Activated CD8-positive, alpha-beta memory T cell treated with anti-CD3 and anti-CD28 coated beads, Interleukin-2, amount 50 U/mL, for 48 hours (primary cell): Measurements from ENCODE around the gene NMNAT2.
"Not testable (repeated sequence)": the region's sequence is repeated elsewhere in the genome, so short reads cannot be mapped to it uniquely, and the experiment has no call there.

Experiments used
- DNase-seq: peaks from one replicate; pipeline ENCODE4 v3.0.0-alpha.2; 2020

NMNAT2 gene

DNA sequence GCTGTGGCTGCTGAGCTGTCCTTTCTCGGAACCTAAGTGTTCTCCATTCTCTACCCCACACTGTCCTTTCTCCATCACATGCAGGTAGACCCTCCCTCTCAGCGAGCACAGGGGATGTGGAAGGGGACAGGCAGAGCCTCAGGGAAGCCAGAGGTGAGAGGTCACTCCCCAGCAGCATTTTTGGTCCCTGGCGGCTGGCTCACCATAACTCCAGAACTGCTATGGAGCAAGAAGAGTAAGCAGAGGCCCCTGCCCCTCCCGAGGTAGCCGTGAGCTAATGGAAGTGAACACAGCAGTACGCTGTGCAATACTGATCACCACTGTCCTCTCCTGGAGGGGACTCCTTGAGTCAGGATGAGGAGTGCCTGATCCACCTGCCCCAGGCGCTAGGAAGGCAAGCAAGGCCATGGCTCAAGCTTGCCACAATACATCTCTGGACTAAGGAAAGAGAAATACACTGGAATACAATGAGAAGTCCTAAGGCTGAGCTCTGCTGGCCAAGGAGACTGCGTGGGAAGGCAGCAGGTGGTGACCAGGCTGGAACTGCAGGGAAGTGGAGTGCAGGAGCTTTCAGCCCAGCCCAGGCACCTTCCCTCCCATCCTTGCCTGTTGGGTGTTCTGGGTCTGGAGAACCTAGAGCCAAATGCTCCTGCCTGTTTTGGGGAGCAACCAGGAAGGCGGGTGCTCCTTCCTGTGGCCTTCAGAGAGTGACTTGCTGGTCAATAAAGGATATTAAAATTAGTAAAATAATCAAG is 135.9 kb downstream of the NMNAT2 start:
- DNase-seq, result no peak

GRCh38 chr1:183281553-183282091 is 136.6 kb downstream of the NMNAT2 start:
- peak; percentile 87 for DNase-seq

GRCh38 chr1:183281039-183281438 is 137.1 kb downstream of the NMNAT2 start:
- DNase-seq, result no peak

- no peak for DNase-seq
Measured at GRCh38 chr1:183279835-183280234, 138.3 kb downstream of the NMNAT2 start.

DNA sequence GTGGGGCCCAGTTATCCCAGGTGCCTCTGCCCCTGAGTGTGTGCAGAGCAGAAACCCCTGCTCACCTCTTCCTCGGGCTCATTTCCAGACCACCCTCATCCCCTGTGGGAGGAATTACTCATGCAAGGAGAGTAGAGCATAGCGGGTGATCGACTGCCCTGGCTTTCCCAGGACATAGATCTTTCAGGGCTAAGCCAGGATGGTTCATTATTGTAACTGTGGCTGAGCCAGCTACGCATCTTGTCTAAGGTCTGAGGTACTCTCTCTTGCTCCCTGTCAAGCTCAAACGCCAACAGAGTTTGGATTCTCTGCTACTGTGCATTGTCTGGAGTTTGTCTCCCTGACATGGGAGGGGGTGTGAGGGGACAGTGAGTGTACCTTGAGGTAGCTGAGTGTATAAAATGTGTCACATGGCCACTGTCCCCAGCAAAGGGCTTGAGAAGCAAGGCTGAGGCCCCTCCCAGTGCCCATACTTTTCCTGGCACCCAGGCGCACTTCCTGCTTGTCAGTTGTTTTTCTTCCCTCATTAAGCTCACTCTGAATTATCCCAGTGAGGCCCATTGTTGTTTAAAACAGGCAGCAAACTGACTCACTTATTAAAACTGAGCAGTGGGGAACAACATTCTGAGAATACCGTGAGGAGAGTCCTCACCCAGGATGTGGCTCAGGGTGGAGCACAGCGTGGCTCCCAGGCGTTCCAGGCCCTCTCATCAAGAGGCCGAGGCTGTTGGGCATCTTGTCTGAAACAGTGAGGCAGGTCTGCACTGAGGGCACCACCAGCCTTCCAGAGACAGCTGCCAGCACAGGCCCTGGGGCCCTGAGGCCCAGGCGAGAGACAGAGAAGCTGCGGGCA is 139.2 kb downstream of the NMNAT2 start:
- no peak for DNase-seq

DNA sequence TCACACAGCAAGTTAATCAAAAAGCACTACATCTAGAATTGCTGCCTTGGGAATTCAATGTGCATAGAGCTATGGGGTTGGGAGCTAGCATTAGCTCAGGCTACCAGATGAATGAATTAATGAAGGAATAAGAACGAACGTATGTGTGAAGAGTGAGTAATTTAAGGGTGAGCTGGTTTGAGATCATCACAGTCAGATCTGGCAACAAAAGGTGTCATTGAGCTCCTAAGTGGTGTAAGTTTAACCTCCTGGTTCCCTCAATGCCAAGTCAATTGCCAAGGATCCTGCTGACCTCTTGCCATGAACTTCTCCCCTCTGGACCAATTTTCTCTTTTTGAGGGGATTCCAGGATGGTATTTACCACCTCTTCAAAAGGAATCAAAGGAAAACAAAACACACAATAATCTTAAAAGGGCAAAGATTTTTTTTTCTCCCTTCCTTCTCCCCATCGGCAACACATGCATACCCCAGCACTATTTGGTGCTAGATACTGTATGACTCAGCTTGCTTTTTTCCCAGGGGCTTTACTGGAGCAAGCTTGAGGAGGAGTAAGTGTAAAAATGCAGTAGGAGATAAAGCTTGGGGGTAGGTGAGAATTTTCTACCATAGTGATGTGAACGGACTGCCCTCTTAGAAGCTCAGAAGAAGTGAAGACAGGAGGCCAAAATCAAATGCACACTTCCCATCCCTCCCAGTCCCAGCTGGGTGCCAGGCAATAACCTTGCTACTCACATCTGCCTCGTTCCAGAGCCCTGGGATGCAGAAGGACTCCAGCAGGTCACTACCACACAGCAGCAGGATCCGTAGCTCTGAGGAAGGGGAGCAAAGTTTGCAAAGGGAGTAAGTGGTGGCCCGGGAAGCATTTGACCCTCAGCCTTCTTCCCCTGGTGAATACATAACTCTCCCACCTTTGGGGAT is 140.1 kb downstream of the NMNAT2 start:
- DNase-seq, result no peak

DNA sequence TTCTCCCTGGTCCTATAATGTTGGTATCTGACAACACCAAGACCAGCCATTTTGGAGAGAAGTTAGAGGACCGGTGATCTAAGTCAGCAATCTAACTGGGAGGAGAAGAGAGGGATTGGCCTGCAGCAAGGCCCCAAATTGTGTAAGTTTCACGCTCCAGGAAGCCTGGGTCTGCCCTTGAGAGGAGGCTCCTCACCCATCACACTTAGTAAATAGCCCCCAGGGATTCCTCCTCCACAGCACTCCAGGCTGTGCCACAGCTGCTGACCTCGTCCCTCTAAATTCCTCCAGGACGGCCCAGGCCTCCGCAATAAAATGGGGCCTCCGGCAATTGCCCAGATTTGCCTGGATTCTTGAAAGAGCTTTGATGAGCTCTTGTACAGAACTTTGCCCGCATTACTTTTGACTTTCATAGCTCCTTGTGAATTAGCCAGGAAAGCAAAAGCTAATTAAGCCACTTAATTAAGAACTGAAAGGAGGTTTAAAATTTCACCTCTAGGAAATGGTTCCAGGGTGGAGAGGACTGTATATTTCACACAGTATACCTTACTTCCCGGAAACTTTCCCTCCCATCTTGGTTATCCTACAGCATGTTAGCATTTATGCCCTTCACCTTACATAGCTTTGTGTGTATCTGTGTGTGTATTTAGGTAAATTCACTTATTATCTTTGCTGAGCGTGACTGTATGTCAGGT is 141.6 kb downstream of the NMNAT2 start:
- DNase-seq, result no peak

DNA sequence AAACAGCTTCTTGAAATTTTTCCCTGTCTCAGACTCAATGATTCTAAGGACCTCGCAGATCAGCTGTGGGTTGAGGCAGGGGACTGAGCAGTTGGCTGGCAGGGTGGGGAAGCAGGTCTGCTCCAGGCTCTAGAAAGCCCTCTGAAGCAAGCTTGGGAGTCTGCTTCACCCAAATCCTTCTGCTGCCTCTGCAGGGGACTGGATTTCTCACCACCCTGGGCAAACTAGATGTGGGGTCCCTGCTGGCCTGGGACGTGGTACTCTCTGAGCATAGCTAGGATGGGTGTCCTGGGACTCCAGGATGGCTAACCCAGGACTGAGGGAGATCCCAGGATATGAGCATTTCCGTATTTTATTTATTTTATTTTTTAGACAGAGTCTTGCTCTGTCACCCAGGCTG is 142.9 kb downstream of the NMNAT2 start:
- no peak for DNase-seq

DNA sequence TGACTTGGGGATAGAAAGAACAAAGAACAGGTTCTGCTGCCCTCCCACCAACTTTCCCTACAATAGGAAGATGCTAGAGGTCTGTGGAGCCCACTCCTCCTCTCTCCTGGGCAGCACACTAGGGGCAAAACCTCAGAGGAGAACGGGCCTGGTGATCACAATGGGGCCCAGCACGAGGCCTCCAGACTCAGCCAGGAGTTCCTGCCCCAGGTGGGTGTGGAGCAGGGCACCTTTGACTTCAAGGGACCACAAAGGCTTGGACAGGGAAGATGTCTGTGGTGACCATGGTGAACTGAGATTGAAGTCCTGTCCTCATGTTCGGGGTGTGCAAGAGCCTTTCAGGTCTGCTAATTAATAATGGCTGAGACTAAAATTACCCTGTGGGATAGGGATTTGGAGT is 143.3 kb downstream of the NMNAT2 start:
- no peak for DNase-seq

GRCh38 chr1:183273984-183274383 is 144.2 kb downstream of the NMNAT2 start:
- DNase-seq, result not testable (repeated sequence)

DNA sequence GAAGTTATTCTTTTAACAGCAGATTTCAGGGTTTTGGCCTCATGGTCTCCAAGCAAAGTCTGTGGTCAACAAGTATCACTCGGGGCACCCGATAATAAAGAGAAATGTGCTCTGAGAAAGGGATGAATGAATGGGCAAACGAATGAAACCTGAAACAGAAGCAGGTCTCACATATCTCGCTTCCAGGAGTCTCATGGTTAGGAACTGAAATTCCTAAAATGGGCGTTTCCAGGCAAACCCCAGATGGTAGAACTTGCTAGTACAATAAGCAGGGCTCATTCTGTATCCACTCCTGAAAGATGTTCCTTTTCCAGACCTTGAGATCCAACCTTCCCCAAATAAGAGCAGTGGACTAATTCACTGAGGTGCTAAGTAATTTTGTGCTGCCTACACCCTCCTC is 144.9 kb downstream of the NMNAT2 start:
- no peak for DNase-seq

GRCh38 chr1:183272390-183272848 is 145.8 kb downstream of the NMNAT2 start:
- DNase-seq, result no peak

GRCh38 chr1:183270541-183271141 is 147.5 kb downstream of the NMNAT2 start:
- DNase-seq, result no peak

DNA sequence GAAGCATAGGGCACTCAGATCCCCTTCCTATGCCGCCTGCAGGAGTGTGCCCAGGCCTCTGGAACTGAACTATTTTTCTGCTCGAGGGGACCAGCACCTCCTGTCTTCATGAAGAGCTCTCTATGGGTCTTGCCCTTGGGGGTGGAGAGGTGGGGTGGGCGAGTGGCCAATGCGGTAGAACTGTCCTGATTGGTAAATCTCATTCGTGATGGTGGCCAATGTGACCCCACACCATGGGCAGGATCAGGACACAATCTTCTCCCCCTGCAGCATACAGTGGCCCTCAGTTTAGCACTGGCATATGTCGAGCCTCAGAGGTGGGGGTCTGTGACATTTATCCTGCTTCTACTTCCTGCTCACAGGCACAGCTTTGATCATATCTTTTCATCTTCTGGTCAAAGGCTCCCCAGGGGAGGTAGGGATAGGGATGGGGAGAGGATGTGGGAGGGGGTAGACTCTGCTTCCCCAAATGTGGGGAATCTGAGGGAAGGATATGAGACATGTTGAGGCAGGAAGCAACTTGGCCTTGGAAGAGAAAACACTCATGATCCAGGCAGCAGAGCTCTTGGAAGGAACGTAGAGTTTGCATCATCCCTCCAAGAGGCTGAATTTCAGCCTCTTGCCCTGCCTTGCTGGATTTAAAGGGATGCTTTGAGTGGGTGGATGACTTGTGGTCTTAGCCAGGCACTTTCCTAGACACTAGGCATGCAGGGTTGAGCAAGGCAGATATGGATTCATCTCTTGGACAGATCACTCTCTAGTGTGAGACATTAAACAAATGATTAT is 150.3 kb downstream of the NMNAT2 start:
- DNase-seq, result no peak

- DNase-seq, result no peak
Measured at GRCh38 chr1:183263886-183264602, 154.1 kb downstream of the NMNAT2 start.

DNA sequence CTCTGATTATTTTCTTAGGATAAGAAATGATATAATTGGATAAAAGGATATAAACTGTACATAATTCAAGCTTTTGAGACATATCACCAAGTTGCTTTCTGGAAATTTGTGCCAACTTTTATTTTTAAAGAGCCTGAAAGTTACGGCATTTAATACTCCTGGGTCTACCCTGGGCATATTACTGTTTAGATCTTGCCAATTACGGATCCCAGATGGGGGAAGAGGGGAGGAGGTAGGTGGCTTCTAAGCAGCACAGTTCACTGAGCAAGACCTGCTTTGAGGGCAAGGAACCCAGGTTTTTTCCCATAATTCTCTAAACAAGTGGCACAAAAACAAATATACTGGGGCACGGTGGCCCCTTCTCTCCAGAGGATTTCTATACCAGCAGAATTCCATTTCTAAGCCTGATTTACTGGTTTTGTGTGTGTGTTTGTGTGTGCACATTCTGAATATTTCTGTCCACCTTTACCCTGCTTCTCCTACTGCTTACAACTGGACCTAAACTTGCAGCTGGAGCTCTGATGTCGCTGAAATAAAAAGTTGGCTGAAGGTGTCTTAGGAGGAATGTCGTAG is 155.5 kb downstream of the NMNAT2 start:
- no peak for DNase-seq

DNA sequence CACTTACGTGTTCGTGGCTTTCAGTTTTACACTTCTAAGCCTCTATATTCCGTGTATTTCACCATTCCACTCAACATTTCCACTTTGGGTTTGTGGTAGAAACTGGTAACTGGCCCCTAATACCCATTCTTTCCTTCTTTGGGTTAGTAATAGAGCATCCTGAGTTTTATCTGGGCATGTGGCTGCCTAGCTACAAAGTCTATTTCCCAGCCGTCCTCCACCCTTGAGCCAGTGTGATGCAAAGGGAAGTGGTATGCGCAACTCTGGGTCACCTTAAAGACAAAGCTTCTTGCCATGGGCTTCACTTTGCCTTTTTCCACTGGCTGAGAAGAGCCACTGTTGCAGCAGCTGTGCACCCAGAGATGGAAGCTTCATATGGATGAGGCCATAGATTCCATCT is 158.3 kb downstream of the NMNAT2 start:
- no peak for DNase-seq

- no peak for DNase-seq
Measured at GRCh38 chr1:183255073-183255472, 163.1 kb downstream of the NMNAT2 start.

DNA sequence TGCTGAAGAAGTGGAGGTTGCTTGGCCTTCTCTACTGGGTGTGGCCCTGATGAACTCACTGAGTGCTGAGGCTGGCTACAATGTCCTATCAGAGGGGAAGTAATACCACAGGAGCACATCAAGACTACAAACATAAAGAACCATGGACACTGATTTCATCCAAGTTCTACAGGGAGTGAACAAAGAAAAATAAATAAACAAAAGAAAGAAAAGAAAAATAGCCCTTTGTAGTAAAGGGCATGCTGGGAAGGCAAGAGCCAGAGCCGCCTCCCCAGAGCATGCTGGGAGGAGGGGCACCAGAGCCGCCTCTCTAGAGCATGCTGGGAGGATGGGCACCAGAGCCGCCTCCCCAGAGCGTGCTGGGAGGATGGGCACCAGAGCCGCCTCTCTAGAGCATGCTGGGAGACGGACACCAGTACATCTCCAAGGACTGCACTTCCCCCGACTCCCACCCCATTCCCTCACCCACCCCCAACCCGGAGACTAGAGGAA is 166.2 kb downstream of the NMNAT2 start:
- no peak for DNase-seq
